CD4-positive, CD25-positive, alpha-beta regulatory T cell (primary cell): Measurements from ENCODE around the gene HOMER2. TPM values are rescaled to one million over a fixed set of nuclear protein-coding genes. Genes with fewer than 3 reads are reported as not detected.

Experiments used
- ATAC-seq, 2 donors: fragments of 150-1000 bp; cut with Tn5 transposase; one replicate each; pipeline ENCODE4 v1.10.0; 2021; ENCODE audit warnings: low read depth in 2 of 2, moderate number of reproducible peaks in 2 of 2, moderate library complexity in 1 of 2
- DNase-seq, 3 donors: peaks; one replicate each; pipeline versions ENCODE4 v3.0.0 to v3.0.0-alpha.2; 2012 to 2022; ENCODE audit warnings: mixed read lengths in 1 of 3
- H3K27ac ChIP-seq: one replicate; pipeline ENCODE4 v1.7.0; 2013; ENCODE audit warnings: mild to moderate bottlenecking, low read length; ENCODE audit not compliant: insufficient read depth, poor library complexity, severe bottlenecking
- H3K27me3 ChIP-seq: one replicate; pipeline ENCODE4 v1.7.0; 2013; ENCODE audit warnings: low read length; ENCODE audit not compliant: control insufficient read depth, insufficient read depth
- H3K36me3 ChIP-seq: one replicate; pipeline ENCODE4 v1.7.0; 2013; ENCODE audit warnings: mild to moderate bottlenecking, low read length, moderate library complexity; ENCODE audit not compliant: control insufficient read depth, insufficient read depth
- H3K4me1 ChIP-seq: 2 replicates; pipeline ENCODE4 v1.7.0; 2013; ENCODE audit warnings: mild to moderate bottlenecking, low read length; ENCODE audit not compliant: insufficient read depth, control insufficient read depth, poor library complexity, severe bottlenecking
- H3K4me3 ChIP-seq: one replicate; pipeline ENCODE4 v1.7.0; 2013; ENCODE audit warnings: low read depth, mild to moderate bottlenecking, low read length, moderate library complexity
- H3K9me3 ChIP-seq, 2 experiments: 1 replicate in 1 of 2; 2 replicates in 1 of 2; pipeline ENCODE4 v1.7.0; 2013; ENCODE audit warnings: low read length in 2 of 2, mild to moderate bottlenecking in 1 of 2, moderate library complexity in 1 of 2; ENCODE audit not compliant: control insufficient read depth in 2 of 2
- H3K27ac Mint-ChIP-seq, 3 donors: one replicate each; pipeline ENCODE4 v1.8.0; 2020 to 2022; ENCODE audit warnings: mild to moderate bottlenecking in 3 of 3, mixed read lengths in 3 of 3, moderate library complexity in 2 of 3
- H3K27me3 Mint-ChIP-seq: one replicate; pipeline ENCODE4 v1.8.0; 2022; ENCODE audit warnings: mild to moderate bottlenecking, mixed read lengths
- H3K36me3 Mint-ChIP-seq: one replicate; pipeline ENCODE4 v1.8.0; 2020; ENCODE audit warnings: mixed read lengths
- H3K4me1 Mint-ChIP-seq, 4 donors: one replicate each; pipeline ENCODE4 v1.8.0; 2020 to 2022; ENCODE audit warnings: mixed read lengths in 4 of 4, mild to moderate bottlenecking in 1 of 4
- H3K4me3 Mint-ChIP-seq, 4 donors: one replicate each; pipeline ENCODE4 v1.8.0; 2020 to 2022; ENCODE audit warnings: mild to moderate bottlenecking in 4 of 4, mixed read lengths in 4 of 4, moderate library complexity in 3 of 4
- H3K9me3 Mint-ChIP-seq, 7 donors: one replicate each; pipeline ENCODE4 v1.8.0; 2020 to 2022; ENCODE audit warnings: mixed read lengths in 7 of 7, mild to moderate bottlenecking in 3 of 7, moderate library complexity in 2 of 7
- polyA plus RNA-seq, 4 donors: library from polyadenylated mRNA; unstranded; fragments of 300-500 nt; fragmentation: Illumina TruSeq; gene quantifications; one replicate each; pipeline ENCODE4 v1.2.3, GENCODE V29; 2021
- total RNA-seq: library from RNA; stranded (reverse); gene quantifications from one replicate; pipeline ENCODE4 v1.2.3, GENCODE V29; 2022

Gene HOMER2
- total and polyA plus RNA-seq, 5 donors from 2014 or later: 2.6 to 9.4 (median 3.4) TPM

GRCh38 chr15:82992436-82992998 is 40.0 kb upstream of the HOMER2 start:
- H3K9me3 Mint-ChIP-seq: no peaks in the 10 kb centered on the region
- Histone ChIP-seq H3K36me3 (peaks cover 13% of the 10 kb centered on the region), H3K27ac (no peak overlapping the region), H3K9me3 (no peaks in the 10 kb centered on the region), H3K27me3 (no peaks in the 10 kb centered on the region), H3K4me1 (peaks cover 2% of the 10 kb centered on the region), H3K4me3 (no peak overlapping the region)
- H3K4me3 Mint-ChIP-seq: no peak overlapping the region
- no peak overlapping the region for H3K27ac Mint-ChIP-seq
- DNase-seq: no peak
- no peaks in the 10 kb centered on the region for H3K27me3 Mint-ChIP-seq
- ATAC-seq: no peak
- peaks cover 18% of the 10 kb centered on the region for H3K36me3 Mint-ChIP-seq
- H3K4me1 Mint-ChIP-seq: peaks cover under 1 to 18% (median 6%) of the 10 kb centered on the region in 4 donors

- H3K4me1 Mint-ChIP-seq: peaks cover 25 to 49% (median 29%) of the 10 kb centered on the region in 4 donors
- H3K36me3 Mint-ChIP-seq: peaks cover 18% of the 10 kb centered on the region
- peak; percentile 14 to 24 for ATAC-seq
These were observed 33.9 kb upstream of the HOMER2 start for GRCh38 chr15:82986442-82986780.

GRCh38 chr15:82985688-82986441 is 33.3 kb upstream of the HOMER2 start, which contains the start of gene RAMAC:
TSS of gene RAMAC (plus strand) at chr15:82986210. CDS start at chr15:82989019, 2,809 bp downstream.
- ATAC-seq (peak; percentile 90 to 92), DNase-seq (peak; percentile 89 to 97 (median 93))
- Histone ChIP-seq H3K4me1 (peaks cover 21% of the 10 kb centered on the region), H3K9me3 (no peaks in the 10 kb centered on the region), H3K36me3 (peaks cover 13% of the 10 kb centered on the region), H3K4me3 (peak within 1 kb of the TSS; percentile 97), H3K27ac (peak within 1 kb of the TSS; percentile 71), H3K27me3 (no peaks in the 10 kb centered on the region)
- Mint-ChIP-seq H3K27ac (peak within 1 kb of the TSS; percentile 96 to 99 (median 96)), H3K9me3 (no peaks in the 10 kb centered on the region), H3K27me3 (no peaks in the 10 kb centered on the region), H3K4me3 (peak within 1 kb of the TSS; percentile 95 to 99 (median 98)), H3K4me1 (peaks cover 25 to 49% (median 29%) of the 10 kb centered on the region in 4 donors), H3K36me3 (peaks cover 18% of the 10 kb centered on the region)

More at GRCh38 chr15:82986442-82986780, 33.9 kb upstream of the HOMER2 start:
- H3K36me3 ChIP-seq: peaks cover 13% of the 10 kb centered on the region
- Mint-ChIP-seq H3K27ac (peak overlapping the region; percentile 51 to 96 (median 96)), H3K9me3 (no peaks in the 10 kb centered on the region), H3K27me3 (no peaks in the 10 kb centered on the region), H3K4me3 (peak overlapping the region; percentile 95 to 99 (median 98))
- H3K27me3 ChIP-seq: no peaks in the 10 kb centered on the region
- peaks cover 21% of the 10 kb centered on the region for H3K4me1 ChIP-seq
- H3K9me3 ChIP-seq: no peaks in the 10 kb centered on the region
- H3K27ac ChIP-seq: peak overlapping the region; percentile 71
- peak in 2 of 3 donors; percentile 17 to 58 for DNase-seq
- H3K4me3 ChIP-seq: peak overlapping the region; percentile 97

GRCh38 chr15:82980981-82981380 is 28.5 kb upstream of the HOMER2 start:
- ATAC-seq (no peak), DNase-seq (no peak)
- H3K9me3 ChIP-seq: no peaks in the 10 kb centered on the region
- no peak overlapping the region for H3K4me3 ChIP-seq
- no peaks in the 10 kb centered on the region for H3K27me3 Mint-ChIP-seq
- no peak overlapping the region for H3K27ac Mint-ChIP-seq
- H3K4me3 Mint-ChIP-seq: no peak overlapping the region
- H3K9me3 Mint-ChIP-seq: peaks cover 0 to 2% (median 0%) of the 10 kb centered on the region in 7 donors
- H3K4me1 Mint-ChIP-seq: peaks cover 16 to 21% (median 18%) of the 10 kb centered on the region in 4 donors
- H3K36me3 Mint-ChIP-seq: peaks cover 8% of the 10 kb centered on the region
- no peak overlapping the region for H3K27ac ChIP-seq
- H3K4me1 ChIP-seq: peaks cover 9% of the 10 kb centered on the region
- no peaks in the 10 kb centered on the region for H3K27me3 ChIP-seq
- H3K36me3 ChIP-seq: no peaks in the 10 kb centered on the region

- Mint-ChIP-seq H3K4me1 (peaks cover 6 to 9% (median 8%) of the 10 kb centered on the region in 4 donors), H3K4me3 (no peak overlapping the region), H3K9me3 (peaks cover 0 to 2% (median 0%) of the 10 kb centered on the region in 7 donors), H3K27me3 (no peaks in the 10 kb centered on the region), H3K27ac (no peak overlapping the region), H3K36me3 (peaks cover 8% of the 10 kb centered on the region)
- Histone ChIP-seq H3K4me3 (no peak overlapping the region), H3K4me1 (no peaks in the 10 kb centered on the region), H3K27me3 (no peaks in the 10 kb centered on the region), H3K36me3 (no peaks in the 10 kb centered on the region), H3K9me3 (no peaks in the 10 kb centered on the region), H3K27ac (no peak overlapping the region)
- DNase-seq (no peak), ATAC-seq (no peak)
These were observed 27.2 kb upstream of the HOMER2 start for GRCh38 chr15:82979726-82980125.

DNA sequence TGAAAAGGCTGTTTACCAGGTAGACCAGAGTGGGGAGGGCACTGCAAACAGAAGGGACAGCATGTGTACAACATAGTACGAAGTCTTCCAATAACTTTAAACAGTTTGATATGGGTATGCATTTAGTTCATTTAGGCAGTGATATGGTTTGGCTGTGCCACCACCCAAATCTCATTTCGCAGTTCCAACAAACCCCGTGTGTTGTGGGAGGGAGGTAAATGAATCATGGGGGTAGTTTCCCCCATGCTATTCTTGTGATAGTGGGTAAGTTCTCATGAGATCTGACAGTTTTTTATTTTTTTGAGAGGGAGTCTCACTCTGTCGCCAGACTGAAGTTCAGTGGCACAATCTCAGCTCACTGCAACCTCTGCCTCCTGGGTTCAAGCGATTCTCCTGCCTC is 25.9 kb upstream of the HOMER2 start:
- Mint-ChIP-seq H3K36me3 (peaks cover 8% of the 10 kb centered on the region), H3K9me3 (peaks cover 0 to 2% (median 0%) of the 10 kb centered on the region in 7 donors), H3K4me1 (peaks cover 0 to 8% (median 6%) of the 10 kb centered on the region in 4 donors), H3K27me3 (no peaks in the 10 kb centered on the region), H3K4me3 (no peak overlapping the region), H3K27ac (no peak overlapping the region)
- Histone ChIP-seq H3K4me3 (no peak overlapping the region), H3K9me3 (no peaks in the 10 kb centered on the region), H3K27ac (no peak overlapping the region), H3K36me3 (no peaks in the 10 kb centered on the region), H3K27me3 (no peaks in the 10 kb centered on the region), H3K4me1 (no peaks in the 10 kb centered on the region)
- DNase-seq (no peak), ATAC-seq (no peak)

DNA sequence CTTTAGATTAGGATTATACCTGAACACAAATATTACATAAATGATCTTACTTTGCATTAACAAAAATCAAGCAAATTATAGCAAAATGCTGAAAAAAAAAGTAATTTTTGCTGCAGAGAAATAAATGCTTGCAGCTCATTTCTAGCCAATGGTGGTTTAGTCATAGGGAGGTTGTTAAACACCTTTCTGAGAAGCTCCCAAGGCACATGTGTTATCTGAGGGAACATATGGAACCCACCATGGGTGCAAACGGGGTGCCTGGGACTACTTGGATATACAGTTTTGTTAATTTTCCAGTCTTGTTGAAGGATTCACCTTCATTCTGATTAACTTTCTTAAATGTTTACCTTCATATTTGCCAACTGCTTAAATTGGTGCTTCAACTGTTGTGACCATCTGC is 24.6 kb upstream of the HOMER2 start:
- Histone ChIP-seq H3K27ac (no peak overlapping the region), H3K27me3 (no peaks in the 10 kb centered on the region), H3K4me1 (no peaks in the 10 kb centered on the region), H3K9me3 (no peaks in the 10 kb centered on the region), H3K36me3 (no peaks in the 10 kb centered on the region), H3K4me3 (no peak overlapping the region)
- ATAC-seq: no peak
- Mint-ChIP-seq H3K36me3 (peaks cover 8% of the 10 kb centered on the region), H3K27ac (no peak overlapping the region), H3K4me1 (peaks cover 0 to 5% (median 4%) of the 10 kb centered on the region in 4 donors), H3K27me3 (no peaks in the 10 kb centered on the region), H3K4me3 (no peak overlapping the region), H3K9me3 (peaks cover 0 to 2% (median 0%) of the 10 kb centered on the region in 7 donors)
- DNase-seq: no peak
